PC-3 (cell line): ENCODE measurements around the gene RAC3. TPM values are rescaled to one million over a fixed set of nuclear protein-coding genes. Genes with fewer than 3 reads are reported as not detected.

Source experiments
- ATAC-seq: fragments of 200-7000 bp; cut with Tn5 transposase; 2 replicates; pipeline ENCODE4 v1.9.1; 2020; ENCODE audit warnings: mild to moderate bottlenecking, moderate library complexity
- BruUV-seq: library from RNA; stranded (reverse); fragments of 400-500 nt; replicated peaks from 2 replicates; lab custom pipeline; 2021; lab: Mats Ljungman, UMichigan
- CTCF ChIA-PET: fragments of 300-600 bp; sonication (Branson Sonifier 250); formaldehyde crosslinking; loops from one replicate; lab custom pipeline; 2022; ENCODE audit warnings: antibody characterized with exemption; lab: Charles Lee
- POLR2A ChIA-PET: fragments of 300-600 bp; sonication (Branson Sonifier 250); formaldehyde crosslinking; loops from one replicate; lab custom pipeline; 2022; ENCODE audit warnings: antibody characterized with exemption; ENCODE audit not compliant: unreplicated experiment; lab: Charles Lee
- DNase-seq: peaks from one replicate; pipeline ENCODE4 v3.0.0-alpha.2; 2015
- H2AFZ ChIP-seq: fragments of 300-600 bp; sonication (generic); 2 replicates; pipeline ENCODE4 v1.6.0; 2016; ENCODE audit warnings: antibody characterized with exemption, low read length
- H3F3A ChIP-seq: fragments of 300-600 bp; sonication (generic); one replicate; pipeline ENCODE4 v1.6.0; 2017; ENCODE audit warnings: antibody characterized with exemption, low read length, control low read depth, mild to moderate bottlenecking; ENCODE audit not compliant: unreplicated experiment
- H3K27ac ChIP-seq: fragments of 300-600 bp; sonication (generic); 2 replicates; pipeline ENCODE4 v1.5.1; 2016; ENCODE audit warnings: mild to moderate bottlenecking, low read length
- H3K27me3 ChIP-seq: fragments of 300-600 bp; sonication (generic); 2 replicates; pipeline ENCODE4 v1.6.1; 2016; ENCODE audit warnings: low read length, mixed read lengths
- H3K36me3 ChIP-seq: fragments of 300-600 bp; sonication (generic); 2 replicates; pipeline ENCODE4 v1.6.1; 2016; ENCODE audit warnings: low read depth, mixed run types, low read length, mixed read lengths
- H3K4me1 ChIP-seq: fragments of 300-600 bp; sonication (generic); 2 replicates; pipeline ENCODE4 v1.5.1; 2016; ENCODE audit warnings: low read length; ENCODE audit not compliant: insufficient read depth
- H3K4me2 ChIP-seq: fragments of 300-600 bp; sonication (generic); 2 replicates; pipeline ENCODE4 v1.6.0; 2016; ENCODE audit warnings: low read length
- H3K4me3 ChIP-seq: fragments of 300-600 bp; sonication (generic); 2 replicates; pipeline ENCODE4 v1.5.1; 2016; ENCODE audit warnings: mild to moderate bottlenecking, low read length, mixed read lengths
- H3K79me2 ChIP-seq: fragments of 300-600 bp; sonication (generic); 2 replicates; pipeline ENCODE4 v1.6.1; 2017; ENCODE audit warnings: low read length, mixed read lengths
- H3K9ac ChIP-seq: fragments of 300-600 bp; sonication (generic); 2 replicates; pipeline ENCODE4 v1.6.0; 2016; ENCODE audit warnings: mild to moderate bottlenecking, low read length
- H3K9me2 ChIP-seq: fragments of 300-600 bp; sonication (generic); replicated peaks from 2 replicates; pipeline ENCODE4 v1.6.1; 2016; ENCODE audit warnings: mixed run types, low read length, mixed read lengths
- H3K9me3 ChIP-seq: fragments of 300-600 bp; sonication (generic); 2 replicates; pipeline ENCODE4 v1.6.1; 2016; ENCODE audit warnings: low read length, mixed read lengths
- H4K20me1 ChIP-seq: fragments of 300-600 bp; sonication (generic); 2 replicates; pipeline ENCODE4 v1.6.1; 2016; ENCODE audit warnings: low read length, mixed read lengths
- EZH2 ChIP-seq: fragments of 300-600 bp; sonication (generic); IDR thresholded peaks from one replicate; pipeline ENCODE4 v1.6.1; 2017; ENCODE audit warnings: antibody characterized with exemption, mild to moderate bottlenecking, low read length; ENCODE audit not compliant: unreplicated experiment
- EZH2phosphoT487 ChIP-seq: fragments of 300-600 bp; sonication (generic); IDR thresholded peaks from 2 replicates; pipeline ENCODE4 v1.6.1; 2018; ENCODE audit warnings: mild to moderate bottlenecking, antibody characterized with exemption, low read length, borderline replicate concordance
- intact Hi-C: fragments of 100-400 bp; cut with micrococcal nuclease; formaldehyde crosslinking; loops from 2 replicates; pipeline ENCODE4 v1.9.0; 2023
- total RNA-seq: library from RNA; depleted of rRNA; stranded (reverse); fragments of >200 nt; gene quantifications from 2 replicates; pipeline ENCODE4 v1.2.3, GENCODE V29; 2014
- TF ChIP-seq, protein P1 (sequence below): fragments of 300-600 bp; sonication (generic); conservative IDR thresholded peaks from 2 replicates; pipeline ENCODE4 v1.5.1; 2017; ENCODE audit warnings: antibody characterized with exemption, low read depth, mild to moderate bottlenecking, low read length

The RAC3 gene
- total RNA-seq, 1 experiment from 2014 or later: 52.2 TPM

DNA sequence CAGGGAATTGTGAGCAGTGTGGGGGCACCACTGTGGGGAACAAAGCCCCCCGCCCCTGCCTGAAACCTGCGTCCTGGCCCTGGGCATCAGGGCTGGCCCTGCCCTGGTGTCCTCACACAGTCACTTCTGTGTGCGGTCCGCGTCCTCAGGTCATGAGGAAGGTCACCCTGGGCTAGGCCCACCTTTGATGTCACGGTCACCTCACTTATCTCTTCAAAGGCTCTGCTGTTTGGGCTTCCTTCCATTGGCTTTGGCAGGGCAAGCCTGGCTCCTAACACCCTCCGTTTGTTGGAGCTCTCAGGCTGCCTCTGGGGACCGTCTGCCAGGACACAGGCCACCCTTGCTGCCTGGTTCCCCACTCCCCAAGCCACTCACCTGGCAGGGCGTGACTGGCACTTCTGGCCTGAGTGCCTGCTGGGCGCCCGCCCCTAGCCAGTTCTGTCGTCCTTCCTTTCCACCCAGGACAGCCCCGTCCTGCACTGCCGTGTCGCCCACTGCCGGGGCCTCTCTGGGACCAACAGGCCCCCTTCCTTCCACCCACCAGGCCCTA is 17.6 kb upstream of the RAC3 start:
- Histone ChIP-seq H3F3A (no peaks in the 10 kb centered on the region), H3K27me3 (no peaks in the 10 kb centered on the region), H3K4me1 (no peaks in the 10 kb centered on the region), H2AFZ (no peak overlapping the region), H3K27ac (no peak overlapping the region), H4K20me1 (no peaks in the 10 kb centered on the region), H3K9me2 (no peaks in the 10 kb centered on the region), H3K36me3 (no peaks in the 10 kb centered on the region; the same call in 1 of the 2 replicates), H3K9ac (no peak overlapping the region), H3K4me2 (no peak overlapping the region), H3K9me3 (no peaks in the 10 kb centered on the region), H3K79me2 (no peaks in the 10 kb centered on the region), H3K4me3 (no peak overlapping the region)
- CTCF ChIA-PET: no interaction called here
- no TSS peak for BruUV-seq
- TF ChIP-seq, protein P1, sequence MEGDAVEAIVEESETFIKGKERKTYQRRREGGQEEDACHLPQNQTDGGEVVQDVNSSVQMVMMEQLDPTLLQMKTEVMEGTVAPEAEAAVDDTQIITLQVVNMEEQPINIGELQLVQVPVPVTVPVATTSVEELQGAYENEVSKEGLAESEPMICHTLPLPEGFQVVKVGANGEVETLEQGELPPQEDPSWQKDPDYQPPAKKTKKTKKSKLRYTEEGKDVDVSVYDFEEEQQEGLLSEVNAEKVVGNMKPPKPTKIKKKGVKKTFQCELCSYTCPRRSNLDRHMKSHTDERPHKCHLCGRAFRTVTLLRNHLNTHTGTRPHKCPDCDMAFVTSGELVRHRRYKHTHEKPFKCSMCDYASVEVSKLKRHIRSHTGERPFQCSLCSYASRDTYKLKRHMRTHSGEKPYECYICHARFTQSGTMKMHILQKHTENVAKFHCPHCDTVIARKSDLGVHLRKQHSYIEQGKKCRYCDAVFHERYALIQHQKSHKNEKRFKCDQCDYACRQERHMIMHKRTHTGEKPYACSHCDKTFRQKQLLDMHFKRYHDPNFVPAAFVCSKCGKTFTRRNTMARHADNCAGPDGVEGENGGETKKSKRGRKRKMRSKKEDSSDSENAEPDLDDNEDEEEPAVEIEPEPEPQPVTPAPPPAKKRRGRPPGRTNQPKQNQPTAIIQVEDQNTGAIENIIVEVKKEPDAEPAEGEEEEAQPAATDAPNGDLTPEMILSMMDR: no peak
- TF ChIP-seq EZH2 (no peak), EZH2phosphoT487 (no peak)
- ATAC-seq (no peak), DNase-seq (no peak)
- intact Hi-C loops: no loop called here
- POLR2A ChIA-PET: no interaction called here

DNA sequence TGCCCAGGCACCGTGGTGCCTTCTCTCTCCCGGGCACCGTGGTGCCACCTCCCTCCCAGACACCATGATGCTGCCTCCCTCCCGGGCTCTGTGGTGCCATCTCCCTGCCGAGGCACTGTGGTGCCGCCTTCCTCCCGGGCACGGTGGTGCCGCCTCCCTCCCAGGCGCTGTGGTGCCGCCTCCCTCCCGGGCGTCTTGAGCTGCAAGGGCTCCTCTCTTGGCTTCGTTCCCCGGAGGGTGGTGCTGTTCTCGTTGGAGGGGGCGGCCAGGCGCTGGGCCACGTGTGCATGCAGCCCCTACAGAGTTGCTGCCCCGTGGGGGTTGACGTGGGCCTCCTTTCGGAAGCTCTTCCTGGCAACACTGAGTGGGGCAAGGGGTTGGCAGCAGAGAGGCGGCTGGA is 17.0 kb upstream of the RAC3 start:
- ChIA-PET CTCF (no interaction called here), POLR2A (no interaction called here)
- intact Hi-C loops: no loop called here
- no TSS peak for BruUV-seq
- no peaks in the 10 kb centered on the region for H4K20me1 ChIP-seq
- no peak overlapping the region for H3K27ac ChIP-seq
- no peaks in the 10 kb centered on the region for H3K79me2 ChIP-seq
- H3K9ac ChIP-seq: no peak overlapping the region
- DNase-seq: no peak
- H3K9me2 ChIP-seq: no peaks in the 10 kb centered on the region
- no peaks in the 10 kb centered on the region for H3F3A ChIP-seq
- H3K4me1 ChIP-seq: no peaks in the 10 kb centered on the region
- TF ChIP-seq EZH2 (no peak), EZH2phosphoT487 (no peak)
- TF ChIP-seq, protein P1: no peak
- no peaks in the 10 kb centered on the region; the same call in 1 of the 2 replicates for H3K36me3 ChIP-seq
- H3K4me3 ChIP-seq: no peak overlapping the region
- no peaks in the 10 kb centered on the region for H3K9me3 ChIP-seq
- H3K4me2 ChIP-seq: no peak overlapping the region
- no peaks in the 10 kb centered on the region for H3K27me3 ChIP-seq
- H2AFZ ChIP-seq: no peak overlapping the region
- ATAC-seq: no peak

- Histone ChIP-seq H3K4me1 (no peaks in the 10 kb centered on the region), H3K27me3 (no peaks in the 10 kb centered on the region), H3K79me2 (peaks cover under 1% of the 10 kb centered on the region), H3K9me2 (no peaks in the 10 kb centered on the region), H3K9ac (no peak overlapping the region), H2AFZ (no peak overlapping the region), H3K4me3 (no peak overlapping the region), H3F3A (no peaks in the 10 kb centered on the region), H3K27ac (no peak overlapping the region), H3K9me3 (no peaks in the 10 kb centered on the region), H3K36me3 (no peaks in the 10 kb centered on the region; the same call in 1 of the 2 replicates), H4K20me1 (no peaks in the 10 kb centered on the region), H3K4me2 (no peak overlapping the region)
- DNase-seq (no peak), ATAC-seq (no peak)
- POLR2A ChIA-PET: no interaction called here
- TF ChIP-seq, protein P1: no peak
- no peak for TF ChIP-seq EZH2
- no peak for TF ChIP-seq EZH2phosphoT487
- CTCF ChIA-PET: no interaction called here
- intact Hi-C loops: no loop called here
- no TSS peak for BruUV-seq
Measured at GRCh38 chr17:82014971-82015310, 16.5 kb upstream of the RAC3 start.
